NB4 (cell line): Measurements from ENCODE around the gene PLK1.

ENCODE experiments used
- DNase-seq: peaks from one replicate; pipeline ENCODE4 v3.0.0; 2010; ENCODE audit warnings: low read depth
- H3K4me3 ChIP-seq: one replicate; pipeline ENCODE4 v1.5.1; 2011; ENCODE audit warnings: mild to moderate bottlenecking, low read depth, low read length, moderate library complexity
- MAX ChIP-seq: IDR thresholded peaks from 2 replicates; pipeline ENCODE4 v1.6.1; 2011; ENCODE audit warnings: low read depth, low read length
- MYC ChIP-seq: IDR thresholded peaks from 2 replicates; pipeline ENCODE4 v1.6.1; 2011; ENCODE audit warnings: low read depth, low read length
- POLR2A ChIP-seq: IDR thresholded peaks from 2 replicates; pipeline ENCODE4 v1.6.1; 2011; ENCODE audit warnings: mild to moderate bottlenecking; ENCODE audit not compliant: insufficient read length; ENCODE audit errors: extremely low read depth
- TF ChIP-seq, protein P1 (sequence below): IDR thresholded peaks from one replicate; pipeline ENCODE4 v1.5.1; 2012; ENCODE audit warnings: low read depth, low read length

The PLK1 gene

DNA sequence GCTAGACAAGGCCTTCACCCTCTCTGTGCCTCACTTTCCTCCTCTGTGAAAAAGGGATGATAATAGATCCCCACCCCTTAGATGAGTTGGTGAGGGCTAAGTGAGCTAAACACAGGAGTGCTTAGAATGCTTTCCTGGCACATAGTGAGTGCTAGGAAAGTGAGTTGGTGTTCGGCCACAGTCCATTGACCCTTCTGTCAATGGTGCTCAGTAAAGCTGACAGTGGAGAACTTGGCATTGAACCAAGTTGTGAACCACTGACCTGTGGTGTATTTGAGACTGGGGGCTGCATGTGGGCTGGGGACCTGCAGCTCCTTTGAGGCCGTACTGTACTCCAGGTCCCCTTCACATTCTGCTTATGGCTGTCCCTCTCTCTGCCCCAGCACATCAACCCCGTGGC is 4.8 kb downstream of the PLK1 start:
- TF ChIP-seq MYC (no peak), POLR2A (no peak), MAX (no peak)
- TF ChIP-seq, protein P1, sequence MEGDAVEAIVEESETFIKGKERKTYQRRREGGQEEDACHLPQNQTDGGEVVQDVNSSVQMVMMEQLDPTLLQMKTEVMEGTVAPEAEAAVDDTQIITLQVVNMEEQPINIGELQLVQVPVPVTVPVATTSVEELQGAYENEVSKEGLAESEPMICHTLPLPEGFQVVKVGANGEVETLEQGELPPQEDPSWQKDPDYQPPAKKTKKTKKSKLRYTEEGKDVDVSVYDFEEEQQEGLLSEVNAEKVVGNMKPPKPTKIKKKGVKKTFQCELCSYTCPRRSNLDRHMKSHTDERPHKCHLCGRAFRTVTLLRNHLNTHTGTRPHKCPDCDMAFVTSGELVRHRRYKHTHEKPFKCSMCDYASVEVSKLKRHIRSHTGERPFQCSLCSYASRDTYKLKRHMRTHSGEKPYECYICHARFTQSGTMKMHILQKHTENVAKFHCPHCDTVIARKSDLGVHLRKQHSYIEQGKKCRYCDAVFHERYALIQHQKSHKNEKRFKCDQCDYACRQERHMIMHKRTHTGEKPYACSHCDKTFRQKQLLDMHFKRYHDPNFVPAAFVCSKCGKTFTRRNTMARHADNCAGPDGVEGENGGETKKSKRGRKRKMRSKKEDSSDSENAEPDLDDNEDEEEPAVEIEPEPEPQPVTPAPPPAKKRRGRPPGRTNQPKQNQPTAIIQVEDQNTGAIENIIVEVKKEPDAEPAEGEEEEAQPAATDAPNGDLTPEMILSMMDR: no peak
- no peak for DNase-seq
- H3K4me3 ChIP-seq: no peak overlapping the region

DNA sequence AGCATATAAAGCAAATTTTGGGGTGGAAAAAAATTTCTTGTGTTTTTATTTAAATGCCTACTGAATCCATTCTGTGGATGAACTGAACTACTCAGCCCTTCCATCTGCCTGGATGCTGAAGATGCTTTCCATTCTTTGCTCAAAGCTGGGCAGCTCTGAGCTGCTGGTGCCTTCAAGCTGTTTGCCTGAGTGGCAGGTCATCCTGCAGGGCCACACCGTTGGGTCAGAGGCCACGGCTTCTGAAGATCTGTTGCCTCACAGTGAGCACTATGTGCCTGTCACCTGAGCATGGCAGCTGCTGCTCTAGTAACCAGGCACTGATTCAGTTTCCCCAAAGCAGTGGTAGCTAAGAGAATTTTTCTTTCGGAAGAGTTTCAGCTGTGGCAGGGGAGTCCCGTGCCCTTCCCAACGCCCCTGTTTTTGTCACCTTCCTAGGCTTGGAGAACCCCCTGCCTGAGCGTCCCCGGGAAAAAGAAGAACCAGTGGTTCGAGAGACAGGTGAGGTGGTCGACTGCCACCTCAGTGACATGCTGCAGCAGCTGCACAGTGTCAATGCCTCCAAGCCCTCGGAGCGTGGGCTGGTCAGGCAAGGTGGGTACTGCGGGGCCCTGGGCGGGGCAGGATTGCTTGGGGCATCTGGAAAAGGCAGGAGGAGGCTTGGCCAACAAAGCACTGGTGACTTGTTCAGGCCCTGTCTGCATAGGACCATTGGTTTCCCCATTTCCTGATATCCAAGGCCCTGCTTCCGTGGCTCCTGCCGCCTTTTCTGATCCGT is 8.5 kb downstream of the PLK1 start:
- TF ChIP-seq POLR2A (no peak), MYC (no peak), MAX (no peak)
- TF ChIP-seq, protein P1: no peak
- no peak for DNase-seq

GRCh38 chr16:23689442-23690187 is 10.9 kb downstream of the PLK1 start:
- no peak for DNase-seq
- TF ChIP-seq, protein P1: no peak
- TF ChIP-seq MAX (no peak), POLR2A (no peak), MYC (no peak)
- no peak overlapping the region for H3K4me3 ChIP-seq

More for the DNA sequence above, 8.5 kb downstream of the PLK1 start:
- H3K4me3 ChIP-seq: no peak overlapping the region

- H3K4me3 ChIP-seq: no peak overlapping the region
- DNase-seq: no peak
- no peak for TF ChIP-seq MYC
- TF ChIP-seq POLR2A: no peak
- TF ChIP-seq MAX: no peak
- TF ChIP-seq, protein P1: no peak
Measured at GRCh38 chr16:23690771-23691482, 12.2 kb downstream of the PLK1 start.

DNA sequence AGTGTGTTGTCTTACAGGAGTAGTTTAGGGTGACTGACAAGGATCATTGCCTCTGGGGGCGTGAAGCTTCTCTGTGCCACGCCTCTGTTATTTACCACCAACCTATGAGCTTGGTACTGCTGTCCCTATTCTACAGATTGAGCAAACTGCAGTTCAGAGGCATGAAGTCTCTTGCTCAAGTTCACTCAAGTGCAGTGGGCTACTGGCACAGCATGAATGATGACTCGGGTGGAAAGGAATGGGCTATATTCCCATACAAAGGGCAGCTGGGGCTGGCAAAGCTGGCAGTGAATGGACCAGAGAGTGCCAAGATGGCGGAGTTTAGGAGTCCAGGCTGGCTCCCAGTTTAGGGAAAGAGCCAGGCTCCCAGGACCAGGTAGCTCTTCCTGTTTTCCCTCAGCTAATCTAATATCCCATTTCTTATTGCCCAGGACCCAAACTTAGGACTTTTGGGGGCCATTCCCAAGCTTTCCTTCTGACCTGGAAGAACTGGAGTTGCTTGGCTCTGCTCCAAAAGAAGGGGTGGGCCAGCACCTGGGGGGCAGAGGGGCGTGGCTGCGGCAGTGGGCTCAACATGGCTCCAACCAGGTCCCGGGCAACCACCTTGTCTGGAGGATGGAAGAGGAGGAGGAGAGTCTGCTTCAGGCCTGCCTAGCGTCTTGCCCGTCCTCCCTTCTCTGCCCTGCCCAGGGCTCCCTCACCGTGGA is 12.9 kb downstream of the PLK1 start:
- TF ChIP-seq POLR2A (no peak), MYC (no peak), MAX (no peak)
- TF ChIP-seq, protein P1: no peak
- DNase-seq: peak; percentile 56
- no peak overlapping the region for H3K4me3 ChIP-seq
